Right ventricle myocardium superior (tissue), 1 donor: Measurements from ENCODE around the gene OPN4. TPM values are rescaled to one million over a fixed set of nuclear protein-coding genes. Genes with fewer than 3 reads are reported as not detected.
"Not testable (repeated sequence)": the region's sequence is repeated elsewhere in the genome, so short reads cannot be mapped to it uniquely, and the experiment has no call there.

ENCODE experiments used
- ATAC-seq: fragments of 200-7000 bp; cut with Tn5 transposase; one replicate; pipeline ENCODE4 v1.9.1; 2020; ENCODE audit warnings: mild to moderate bottlenecking; ENCODE audit not compliant: poor library complexity
- DNase-seq: peaks from one replicate; pipeline ENCODE4 v3.0.0-alpha.2; 2020
- intact Hi-C: fragments of 100-400 bp; cut with DNase I; formaldehyde crosslinking; loops from one replicate; pipeline ENCODE4 v1.11.2; 2022
- long read RNA-seq: library from polyadenylated mRNA; unstranded; transcript quantifications from one replicate; pipeline ENCODE4 v2.0.0, GENCODE V29; 2021
- total RNA-seq: library from RNA; stranded (reverse); fragmentation: NEBNext Ultra II Directional; extraction: Animal tissue kit (Norgen Biotek cat#: 25700); gene quantifications from one replicate; pipeline ENCODE4 v1.2.1, GENCODE V29; 2021
- donor health status: DM: no; HTN: yes; CAD: no; lungs with severe emphysema.

The OPN4 gene
- total RNA-seq: 0.40 TPM
- long read RNA-seq, partial matches to known transcripts: 2 of 14 reads
- long read RNA-seq, other reads (novel, unspliced or antisense): 12 of 14 reads

GRCh38 chr10:86654411-86655172 is at the start of gene OPN4:
OPN4 (plus strand) TSS chr10:86654547; CDS start chr10:86654784, 237 bp downstream.
- no peak for DNase-seq
- intact Hi-C loops: no loop called here
- no peak for ATAC-seq

- intact Hi-C loops: no loop called here
- DNase-seq (no peak), ATAC-seq (no peak)
Measured at GRCh38 chr10:86607674-86608073, 46.7 kb upstream of the OPN4 start.

- intact Hi-C loops: no loop called here
- no peak for DNase-seq
- no peak for ATAC-seq
Measured at GRCh38 chr10:86609920-86610319, 44.4 kb upstream of the OPN4 start.

- DNase-seq: no peak
- intact Hi-C loops: no loop called here
- no peak for ATAC-seq
Measured at GRCh38 chr10:86611386-86611785, 43.0 kb upstream of the OPN4 start.

- DNase-seq (no peak), ATAC-seq (no peak)
- intact Hi-C loops: no loop called here
Measured at GRCh38 chr10:86613096-86613495, 41.3 kb upstream of the OPN4 start.

GRCh38 chr10:86613905-86614304 is 40.4 kb upstream of the OPN4 start:
- intact Hi-C loops: no loop called here
- no peak for DNase-seq
- ATAC-seq: no peak

- DNase-seq: no peak
- no peak for ATAC-seq
- intact Hi-C loops: no loop called here
Measured at GRCh38 chr10:86614853-86615252, 39.5 kb upstream of the OPN4 start.

GRCh38 chr10:86617278-86617677 is 37.1 kb upstream of the OPN4 start:
- ATAC-seq, DNase-seq, intact Hi-C loops: not testable (repeated sequence)

- DNase-seq: no peak
- intact Hi-C loops: no loop called here
- ATAC-seq: no peak
Measured at GRCh38 chr10:86628311-86628710, 26.0 kb upstream of the OPN4 start.

GRCh38 chr10:86630079-86630478 is 24.3 kb upstream of the OPN4 start:
- intact Hi-C loops: no loop called here
- DNase-seq (no peak), ATAC-seq (peak; percentile 85)

- DNase-seq: peak; percentile 74
- ATAC-seq: peak; percentile 80
- intact Hi-C loops: no loop called here
Measured at GRCh38 chr10:86632009-86632800, 22.1 kb upstream of the OPN4 start.

GRCh38 chr10:86632951-86633350 is 21.4 kb upstream of the OPN4 start:
- ATAC-seq (no peak), DNase-seq (no peak)
- intact Hi-C loops: no loop called here

GRCh38 chr10:86635402-86635801 is 18.9 kb upstream of the OPN4 start:
- no peak for ATAC-seq
- intact Hi-C loops: no loop called here
- DNase-seq: no peak

GRCh38 chr10:86636311-86636710 is 18.0 kb upstream of the OPN4 start:
- intact Hi-C loops: no loop called here
- no peak for ATAC-seq
- DNase-seq: no peak

- DNase-seq: no peak
- intact Hi-C loops: no loop called here
- ATAC-seq: no peak
Measured at GRCh38 chr10:86642021-86642420, 12.3 kb upstream of the OPN4 start.

- intact Hi-C loops: no loop called here
- no peak for DNase-seq
- ATAC-seq: peak; percentile 43
Measured at GRCh38 chr10:86642499-86642898, 11.8 kb upstream of the OPN4 start.

GRCh38 chr10:86644152-86644793 is 10.1 kb upstream of the OPN4 start:
- ATAC-seq (no peak), DNase-seq (peak; percentile 49)
- intact Hi-C loops: no loop called here

GRCh38 chr10:86644794-86645445 is 9.4 kb upstream of the OPN4 start:
- DNase-seq: no peak
- no peak for ATAC-seq
- intact Hi-C loops: no loop called here

GRCh38 chr10:86645621-86646165 is 8.7 kb upstream of the OPN4 start:
- ATAC-seq, intact Hi-C loops, DNase-seq: not testable (repeated sequence)
